Activated CD8-positive, alpha-beta T cell treated with anti-CD3 and anti-CD28 coated beads, Interleukin-2, amount 10 ng/mL, durations not matched to agents 7 days and 5 days (primary cell): ENCODE results near the gene TET3. TPM values are rescaled to one million over a fixed set of nuclear protein-coding genes. Genes with fewer than 3 reads are reported as not detected.

Experiments
- total RNA-seq, 2 experiments: library from RNA; stranded (reverse); gene quantifications; one replicate each; pipeline ENCODE4 v1.2.3, GENCODE V29; 2021

Gene TET3
- total RNA-seq, 2 experiments from 2014 or later = 20.4 to 20.9 TPM

Other genes starting within 250 kb of the TET3 start
- gene TPRKB, start 247.6 kb upstream of the TET3 start, total RNA-seq = 10 to 100 TPM; 43.7 to 50.0 TPM
- gene DUSP11, start 204.8 kb upstream of the TET3 start, total RNA-seq = 10 to 100 TPM; 24.3 to 25.6 TPM
- gene C2orf78, start 200.7 kb upstream of the TET3 start, total RNA-seq = not detected
- 10 to 100 TPM; 33.6 to 34.9 TPM for gene STAMBP, start 155.9 kb upstream of the TET3 start, total RNA-seq
- gene ACTG2, start 91.9 kb upstream of the TET3 start, total RNA-seq = under 1 TPM in 1 of 2 experiments, not detected in 1; 0.81 TPM
- 10 to 100 TPM; 71.5 to 72.1 TPM for gene DGUOK, start 58.0 kb upstream of the TET3 start, total RNA-seq
- 10 to 100 TPM; 79.7 to 85.4 TPM for gene BOLA3, start 163.0 kb downstream of the TET3 start, total RNA-seq
- gene MOB1A, start 194.0 kb downstream of the TET3 start, total RNA-seq = 100 to 1,000 TPM; 191 to 208 TPM
- 100 to 1,000 TPM; 162 to 164 TPM for gene MTHFD2, start 213.7 kb downstream of the TET3 start, total RNA-seq